Measurements from ENCODE around the gene PPP4C.

GRCh38 chr16:30095166-30096078, 19.6 kb downstream of the PPP4C start:
- no peak for TF ChIP-seq POLR2AphosphoS5 (IDR thresholded peaks at IDR 0.05; ENCODE audit: borderline replicate concordance, low read depth, low read length)
- no peak for TF ChIP-seq EZH2 (IDR thresholded peaks at IDR 0.05)
- no peak for TF ChIP-seq FOXP2 (optimal IDR thresholded peaks at IDR 0.05; ENCODE audit: control extremely low read depth, extremely low read length, insufficient read depth)
